GM21619 (cell line): Measurements from ENCODE around the gene ARIH2.

Source experiments
- ATAC-seq: cut with Tn5 transposase; IDR thresholded peaks from one replicate; pipeline ENCODE4 v1.9.1; 2021; ENCODE audit not compliant: unreplicated experiment

The ARIH2 gene

DNA sequence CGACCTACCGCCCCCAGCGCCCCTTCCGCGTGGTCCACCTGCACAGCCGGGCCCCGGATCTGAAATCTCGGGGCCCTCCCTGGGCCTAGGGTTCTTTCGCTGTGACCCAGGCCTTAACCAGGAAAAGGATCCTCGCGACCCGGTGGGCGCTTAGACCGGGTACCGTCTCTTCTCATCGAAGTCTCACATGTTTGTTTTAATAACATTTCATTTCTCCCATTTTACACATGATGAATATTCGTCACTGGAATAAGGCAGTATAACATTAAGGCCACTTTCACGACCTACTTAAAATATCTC, 100.0 kb downstream of the ARIH2 start:
- no peak for ATAC-seq

DNA sequence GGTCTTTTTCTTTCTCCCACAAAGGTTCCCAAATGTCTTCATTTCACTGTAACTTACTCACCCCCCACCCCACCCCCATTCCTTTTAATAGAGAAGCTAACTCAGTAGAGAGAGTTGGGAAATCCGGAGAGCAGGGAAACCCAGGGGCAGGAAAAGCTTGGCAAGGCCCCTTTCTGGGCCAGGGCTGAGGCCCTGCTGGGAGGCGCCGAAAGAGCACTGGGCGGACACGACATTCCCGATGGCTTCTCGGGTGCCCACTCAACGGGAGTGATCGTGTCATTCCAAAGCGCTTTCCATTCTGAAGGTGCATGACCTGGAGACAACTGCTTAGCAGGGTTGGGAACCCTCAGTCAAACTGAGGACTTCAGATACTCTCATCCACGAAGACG, 101.3 kb downstream of the ARIH2 start:
- ATAC-seq: no peak

DNA sequence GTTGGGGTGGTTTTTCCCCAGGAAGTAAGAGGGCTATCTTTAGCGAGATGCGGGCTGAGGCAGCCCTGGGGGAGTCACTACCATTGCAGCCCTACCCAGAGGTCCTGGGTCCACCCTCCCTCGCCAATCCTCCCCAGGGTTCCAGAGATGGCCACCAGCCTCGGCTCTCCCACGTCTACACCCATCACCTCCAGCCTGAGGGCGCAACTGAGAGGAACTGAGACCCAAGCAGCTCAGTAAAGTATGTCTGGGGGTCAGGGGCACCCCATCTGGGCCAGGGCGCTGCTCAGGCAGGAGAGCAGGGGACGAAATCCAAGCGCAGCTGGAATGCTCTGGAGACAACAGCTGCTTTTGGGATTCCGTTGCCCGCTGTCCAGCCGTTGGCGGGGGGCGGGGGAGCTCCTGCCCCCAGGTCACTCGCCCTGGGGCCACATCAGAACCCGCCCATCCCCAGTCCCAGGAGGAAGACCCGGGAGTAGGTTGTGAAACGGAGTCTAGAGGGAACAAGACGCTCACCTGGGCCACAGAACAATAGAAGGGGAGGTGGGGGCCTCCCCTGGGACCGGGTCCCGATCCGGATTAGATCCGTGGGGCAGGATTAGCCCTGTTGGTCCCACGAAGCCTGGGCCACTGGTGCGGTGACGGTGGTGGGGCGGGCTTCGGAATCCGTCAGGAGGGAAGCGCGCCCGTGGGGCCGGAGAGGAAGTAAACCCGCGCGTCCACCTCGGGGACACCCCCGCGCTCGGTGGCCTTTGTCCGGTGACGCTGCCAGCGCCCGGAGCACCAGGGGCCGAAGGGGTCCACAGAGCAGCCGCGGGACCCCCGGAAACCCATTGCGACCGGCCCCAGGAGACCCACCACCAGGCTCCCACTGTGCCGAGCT, 101.9 kb downstream of the ARIH2 start:
- ATAC-seq: peak; percentile 3

DNA sequence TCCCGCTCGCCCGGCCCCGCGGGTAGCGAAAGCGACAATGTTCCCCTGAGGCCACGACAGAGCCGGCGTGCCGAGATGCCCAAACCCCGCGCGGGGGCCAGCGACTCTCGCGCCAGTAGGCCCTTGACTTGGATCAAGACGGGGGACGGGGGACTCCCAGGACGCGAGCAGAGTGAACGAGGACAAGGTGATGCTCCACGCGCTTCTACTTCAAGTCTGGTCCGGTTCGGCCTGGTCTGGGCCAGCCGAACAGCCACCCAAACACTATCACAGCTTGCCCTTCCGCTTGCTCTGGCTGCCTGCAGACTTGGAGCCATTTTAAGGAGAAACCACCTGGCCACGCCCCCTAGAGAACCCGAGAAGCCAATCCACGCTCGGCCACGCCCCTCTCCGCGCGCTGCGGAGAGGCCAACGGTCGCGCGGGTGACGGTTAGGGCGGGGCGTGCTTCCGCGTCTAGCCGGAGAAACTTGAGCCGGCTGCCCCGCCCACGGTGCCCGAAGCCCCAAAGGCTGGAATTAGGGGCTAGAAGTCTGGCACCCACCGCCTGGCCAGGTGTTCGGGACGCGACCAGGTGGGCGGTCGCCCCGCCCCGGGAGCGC, 102.7 kb downstream of the ARIH2 start:
- peak; percentile 39 for ATAC-seq

DNA sequence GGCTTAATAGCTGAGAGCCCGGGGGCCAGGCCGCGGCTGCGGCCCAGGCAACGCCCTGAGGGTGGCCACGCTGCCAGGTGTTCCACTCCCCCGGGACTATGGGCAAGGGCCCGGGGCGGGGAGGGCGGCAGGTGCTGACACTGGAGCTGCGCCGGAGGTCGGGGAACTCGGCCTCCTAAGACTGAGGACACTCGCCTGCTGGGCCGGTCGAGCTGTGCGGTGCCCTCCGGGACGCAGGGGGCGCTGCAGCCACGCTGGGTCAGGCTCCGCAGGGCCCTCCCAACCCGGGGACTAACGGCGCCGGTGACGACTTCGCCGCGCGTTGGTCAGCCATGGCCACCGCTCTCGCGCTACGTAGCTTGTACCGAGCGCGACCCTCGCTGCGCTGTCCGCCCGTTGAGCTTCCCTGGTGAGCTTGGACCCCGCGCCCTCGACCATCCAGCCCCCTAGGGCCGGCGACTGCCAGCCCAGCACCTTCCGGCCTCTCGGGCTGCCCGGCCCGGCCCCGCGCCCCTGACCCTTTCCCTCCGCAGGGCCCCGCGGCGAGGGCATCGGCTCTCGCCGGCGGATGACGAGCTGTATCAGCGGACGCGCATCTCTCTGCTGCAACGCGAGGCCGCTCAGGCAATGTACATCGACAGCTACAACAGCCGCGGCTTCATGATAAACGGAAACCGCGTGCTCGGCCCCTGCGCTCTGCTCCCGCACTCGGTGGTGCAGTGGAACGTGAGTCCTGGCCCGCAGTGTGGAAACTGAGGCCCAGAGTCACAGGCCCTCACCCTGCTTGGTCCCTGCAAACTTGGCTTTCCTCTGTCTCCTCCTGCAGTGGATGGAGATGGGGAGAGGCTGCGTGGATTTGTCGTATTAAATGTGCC, 103.4 kb downstream of the ARIH2 start, which contains the start of gene NDUFAF3:
NDUFAF3 (plus strand) TSS at position 309 of the 875 bp plus-strand sequence; CDS start at position 333, 24 bp downstream.
- ATAC-seq: peak; percentile 54

DNA sequence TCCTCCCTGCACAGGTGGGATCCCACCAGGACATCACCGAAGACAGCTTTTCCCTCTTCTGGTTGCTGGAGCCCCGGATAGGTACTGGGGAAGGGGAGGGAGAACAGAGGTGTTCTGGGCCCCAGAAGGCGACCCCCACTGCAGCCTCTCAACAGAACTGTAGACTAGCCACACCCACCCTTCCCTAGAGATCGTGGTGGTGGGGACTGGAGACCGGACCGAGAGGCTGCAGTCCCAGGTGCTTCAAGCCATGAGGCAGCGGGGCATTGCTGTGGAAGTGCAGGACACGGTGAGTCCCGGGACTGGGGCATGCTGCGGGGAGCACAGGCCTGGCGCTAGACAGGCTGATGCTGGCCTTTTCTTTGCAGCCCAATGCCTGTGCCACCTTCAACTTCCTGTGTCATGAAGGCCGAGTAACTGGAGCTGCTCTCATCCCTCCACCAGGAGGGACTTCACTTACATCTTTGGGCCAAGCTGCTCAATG, 104.1 kb downstream of the ARIH2 start:
- ATAC-seq: no peak

DNA sequence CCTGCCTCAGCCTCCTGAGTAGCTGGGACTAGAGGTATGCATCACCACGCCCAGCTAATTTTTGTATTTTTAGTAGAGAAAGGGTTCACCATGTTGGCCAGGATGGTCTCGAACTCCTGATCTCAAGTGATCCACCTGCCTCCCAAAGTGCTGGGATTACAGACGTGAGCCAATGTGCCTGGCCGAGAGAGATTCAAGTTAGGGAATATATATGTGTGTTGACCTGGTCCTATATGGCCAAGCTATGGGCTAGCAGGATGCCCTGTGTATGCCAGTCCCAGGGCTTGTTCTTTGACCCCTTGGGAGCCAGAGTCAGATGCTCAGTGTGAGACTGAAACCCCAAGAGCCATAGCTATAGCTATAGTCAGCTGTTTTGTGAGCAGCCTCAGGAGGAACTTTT, 105.1 kb downstream of the ARIH2 start:
- ATAC-seq: no peak

DNA sequence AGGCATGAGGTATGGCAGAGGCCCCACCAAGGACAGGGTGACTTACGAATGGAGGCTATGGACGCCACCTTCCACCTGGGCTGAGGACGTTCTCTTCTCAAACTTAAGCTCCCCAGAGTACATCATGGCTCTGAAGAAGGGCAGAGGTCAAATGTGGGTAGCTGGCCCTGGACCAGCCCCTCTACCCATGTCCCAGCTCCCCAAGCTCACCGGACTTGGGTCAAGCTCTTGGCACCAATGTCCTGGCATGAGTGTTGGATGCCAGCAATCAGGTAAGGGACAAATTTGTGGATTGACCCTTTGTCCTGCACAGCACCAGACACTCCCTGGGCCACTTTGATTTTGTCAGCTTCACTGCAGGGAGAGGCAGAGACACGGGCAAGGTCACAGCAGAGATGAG, 105.8 kb downstream of the ARIH2 start:
- no peak for ATAC-seq

DNA sequence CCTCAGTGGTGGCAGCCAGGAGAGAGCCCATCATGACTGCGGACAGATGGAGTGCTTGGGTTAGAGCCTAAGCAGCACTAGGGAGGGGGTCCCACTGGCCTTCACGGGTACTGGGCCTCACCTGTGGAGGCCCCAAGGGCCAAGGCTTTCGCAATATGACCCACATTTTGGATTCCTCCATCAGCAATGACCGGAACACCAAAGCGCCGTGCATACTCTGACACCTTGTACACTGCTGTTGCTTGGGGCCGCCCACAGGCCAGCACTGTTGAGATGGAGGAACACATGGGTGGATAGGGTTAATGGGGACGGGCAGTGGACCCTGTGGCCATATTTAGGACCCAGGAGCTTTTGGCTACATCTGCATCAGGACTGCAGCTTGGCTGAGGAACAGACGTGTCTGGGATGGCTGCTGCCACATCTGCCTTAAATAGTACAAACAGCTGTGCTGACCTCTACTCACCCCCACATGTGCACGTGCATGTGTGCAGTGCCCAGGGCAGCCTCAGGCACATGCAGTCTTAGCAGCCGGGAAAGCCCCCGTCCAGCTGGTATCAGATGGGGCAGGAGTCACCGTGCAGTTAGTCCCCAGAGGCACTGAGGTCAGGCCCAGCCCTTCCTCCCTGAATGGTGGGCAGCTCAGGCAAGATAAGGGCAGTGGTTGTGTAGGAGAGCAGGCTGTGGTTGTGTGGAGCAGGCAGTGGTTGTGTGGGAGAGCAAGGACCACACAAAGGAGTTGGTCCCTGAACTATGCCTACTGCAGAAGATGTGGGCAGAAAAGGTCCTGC, 106.6 kb downstream of the ARIH2 start:
- ATAC-seq: no peak

DNA sequence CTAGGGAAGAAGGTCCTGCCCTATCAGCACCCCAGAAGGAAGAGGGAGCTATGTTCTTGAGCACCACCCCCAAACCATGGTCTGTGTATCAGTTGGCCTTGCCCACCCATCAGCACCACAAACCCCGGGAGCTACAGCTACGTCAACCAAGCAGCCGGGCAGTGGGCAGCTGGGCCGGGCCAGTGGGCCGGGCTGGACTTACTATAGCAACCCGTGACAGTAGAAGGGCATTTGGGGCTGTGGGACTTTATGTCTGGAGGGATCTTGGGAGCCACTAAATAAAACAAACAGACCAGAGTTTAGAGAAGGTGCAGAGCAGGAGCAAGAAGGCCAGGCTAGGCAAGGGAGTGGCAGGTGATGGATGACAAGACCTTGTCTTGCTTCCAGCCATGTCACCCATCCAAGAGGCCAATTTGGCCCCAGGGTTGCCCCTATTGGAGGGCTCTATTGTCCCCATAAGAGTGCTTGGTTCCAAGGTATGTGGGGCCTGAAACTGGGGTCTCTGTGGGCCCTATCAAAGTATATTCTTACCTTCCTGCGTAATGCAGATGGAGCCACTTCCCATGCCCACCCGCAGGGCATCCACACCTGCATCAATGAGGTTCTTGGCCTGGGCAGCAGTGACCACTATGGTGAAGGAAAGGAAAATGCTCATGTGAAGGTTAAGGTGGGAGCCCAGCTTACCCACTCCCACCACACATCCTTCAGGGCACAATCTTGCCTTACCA, 107.3 kb downstream of the ARIH2 start:
- ATAC-seq: no peak

DNA sequence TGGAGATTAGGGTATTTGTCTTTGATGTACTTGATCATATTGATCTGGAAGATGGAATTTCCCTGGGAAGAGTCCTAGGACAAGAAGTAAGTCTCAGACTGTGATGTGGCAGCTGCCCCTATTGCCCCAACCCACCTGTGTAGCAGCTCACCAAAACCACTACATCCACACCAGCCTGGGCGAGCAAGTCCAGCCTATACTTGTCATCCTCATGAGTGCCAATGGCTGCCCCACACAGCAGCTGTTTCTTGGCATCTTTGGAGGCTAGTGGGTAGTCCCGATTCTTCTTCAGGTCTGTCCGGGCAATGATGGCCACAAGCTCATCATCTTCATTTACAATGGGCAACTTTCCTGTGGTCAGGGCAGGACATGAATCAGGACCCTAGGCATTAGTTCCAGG, 107.9 kb downstream of the ARIH2 start:
- no peak for ATAC-seq

DNA sequence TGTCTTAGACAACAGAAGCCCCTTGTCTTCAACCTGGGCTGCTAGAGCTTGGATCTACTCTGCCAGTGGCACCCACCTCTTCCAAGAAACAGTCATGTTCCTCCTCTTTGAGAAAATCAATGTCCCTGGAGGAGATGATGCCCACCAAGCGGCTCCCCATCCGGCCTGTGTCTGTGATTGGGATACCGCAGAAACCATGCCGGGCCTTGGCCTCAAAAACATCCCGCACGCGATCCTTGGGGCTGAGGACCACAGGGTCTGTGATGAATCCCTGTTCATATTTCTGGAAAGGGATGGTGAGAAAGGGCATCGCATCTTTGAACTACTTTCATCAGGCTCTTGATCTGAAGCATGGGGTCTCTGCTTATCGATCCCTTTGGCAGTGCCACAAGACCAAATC, 109.0 kb downstream of the ARIH2 start:
- no peak for ATAC-seq

DNA sequence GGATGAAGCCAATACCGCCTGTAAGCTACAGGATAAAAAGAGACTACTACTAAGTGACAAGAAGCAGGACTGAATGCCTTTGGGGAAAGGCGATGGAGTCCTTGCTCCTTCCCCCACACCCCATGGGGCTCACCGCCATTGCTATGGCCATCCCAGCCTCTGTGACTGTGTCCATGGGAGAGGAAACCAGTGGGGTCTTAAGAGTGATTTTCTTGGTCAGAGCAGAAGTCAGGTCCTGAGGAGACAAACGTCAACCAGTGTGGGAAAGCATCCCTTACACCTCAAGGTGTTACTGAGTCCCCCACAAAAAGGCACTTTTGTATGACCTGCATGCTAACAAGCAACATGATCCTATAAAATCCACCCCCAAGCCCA, 109.6 kb downstream of the ARIH2 start:
- ATAC-seq: no peak

DNA sequence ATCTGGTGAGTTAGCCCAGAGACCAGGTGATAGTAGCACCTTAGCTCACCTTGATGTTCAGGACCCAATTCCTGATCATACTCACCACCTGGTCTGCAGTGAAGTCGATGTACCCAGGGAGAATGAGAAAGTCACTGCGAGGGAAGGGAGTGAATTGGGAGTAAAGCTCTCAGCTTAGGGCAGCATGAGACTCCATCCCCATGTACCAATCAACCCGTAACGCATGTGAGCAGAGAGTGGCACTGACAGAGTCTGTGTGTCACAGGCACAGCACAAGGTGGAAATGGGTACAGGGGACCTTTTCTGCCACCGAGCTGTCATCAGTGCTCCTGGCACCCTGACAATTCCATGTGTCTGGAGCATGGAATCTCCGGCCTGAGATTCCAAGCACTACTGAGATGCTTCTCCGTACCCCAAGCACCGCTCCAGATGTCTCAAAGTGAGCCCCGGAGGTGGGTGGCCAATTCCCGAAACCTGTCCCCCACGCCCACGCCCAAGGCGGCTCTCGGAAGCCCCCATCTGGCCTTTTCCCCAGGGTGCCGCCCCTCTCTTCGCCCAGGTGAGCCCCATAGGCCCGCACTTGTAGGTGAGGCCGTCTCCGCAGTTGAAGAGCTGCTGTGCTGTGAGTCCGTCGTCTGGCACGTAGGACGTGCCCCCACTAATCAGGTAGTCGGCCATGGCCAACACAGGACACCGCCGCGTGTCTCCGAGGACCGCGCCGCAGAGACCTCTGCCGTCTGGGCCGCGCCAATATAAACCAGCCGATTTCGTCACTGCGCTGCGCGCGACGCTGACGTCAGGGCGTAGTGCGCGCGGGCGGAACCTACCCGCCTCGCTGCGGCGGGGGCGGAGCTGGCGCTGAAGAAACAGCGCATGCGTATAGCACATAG, 110.3 kb downstream of the ARIH2 start, which contains the start of gene IMPDH2:
IMPDH2 (minus strand) TSS at position 726 of the 890 bp plus-strand sequence; CDS start at position 678, 48 bp downstream.
- ATAC-seq: peak; percentile 81

DNA sequence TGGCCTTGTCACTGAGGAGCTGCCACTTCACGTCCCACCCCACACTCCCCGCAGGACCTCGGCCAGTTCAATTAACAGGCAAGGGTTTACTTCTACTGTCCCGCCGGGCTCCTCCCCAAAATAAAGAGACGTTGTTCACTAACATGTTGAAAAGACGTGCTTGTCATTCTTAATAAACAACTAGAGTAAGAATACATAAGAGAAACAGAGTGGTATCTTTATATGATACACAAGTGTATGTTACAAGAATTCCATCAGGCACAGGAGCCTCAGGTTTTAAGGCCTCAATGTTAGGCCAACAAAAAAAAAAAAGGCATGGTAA, 110.9 kb downstream of the ARIH2 start:
- no peak for ATAC-seq

DNA sequence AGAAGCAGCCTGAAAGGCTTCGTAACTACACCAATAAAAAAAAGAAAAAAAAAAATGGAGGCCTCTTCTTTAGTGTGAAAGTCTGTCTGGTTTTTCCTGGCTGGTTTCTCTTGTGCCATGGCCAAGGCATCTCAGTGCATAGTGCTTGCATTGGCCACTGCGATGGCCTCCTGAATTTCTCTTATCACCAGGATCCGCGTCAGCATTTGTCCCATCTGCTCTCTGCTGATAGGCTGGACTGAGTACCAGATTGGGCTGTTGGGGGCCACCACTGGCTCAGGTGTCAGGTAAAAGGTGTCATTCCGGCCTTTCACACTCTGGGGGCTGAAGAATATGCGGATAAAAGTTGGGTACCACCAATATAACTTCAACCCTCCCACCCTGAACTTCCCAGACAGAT, 111.7 kb downstream of the ARIH2 start:
- no peak for ATAC-seq

DNA sequence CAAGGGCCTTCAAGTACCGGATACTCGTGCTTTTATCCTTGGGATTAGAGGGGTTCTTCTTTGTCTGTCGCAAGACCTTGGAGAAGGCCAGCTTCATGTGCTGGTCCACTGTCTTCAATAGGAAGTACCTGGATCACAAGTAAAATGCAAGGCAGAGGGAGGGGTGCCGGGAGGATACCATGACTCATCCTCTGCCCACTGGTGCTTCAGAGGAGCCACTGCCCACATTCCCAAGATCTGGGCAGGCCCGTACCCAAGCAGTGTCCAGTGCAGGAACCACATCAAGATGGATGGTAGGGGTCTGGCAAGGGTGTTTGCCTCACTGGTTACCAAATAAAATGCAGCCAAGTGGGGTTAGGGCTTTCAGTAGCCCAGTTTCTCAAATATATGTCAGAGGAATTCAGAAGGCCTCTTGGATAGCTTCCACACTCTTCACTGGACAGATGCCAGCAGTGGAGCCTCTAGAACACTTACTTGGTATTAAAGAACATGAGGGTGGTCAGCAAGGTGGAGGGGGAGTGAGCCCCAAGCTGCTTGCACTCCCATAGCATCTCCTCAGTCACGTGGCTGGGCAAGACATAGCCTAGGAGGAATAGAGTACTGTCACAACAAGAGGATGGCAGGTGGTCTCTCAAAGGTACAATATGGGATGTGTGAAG, 114.1 kb downstream of the ARIH2 start:
- ATAC-seq: no peak

DNA sequence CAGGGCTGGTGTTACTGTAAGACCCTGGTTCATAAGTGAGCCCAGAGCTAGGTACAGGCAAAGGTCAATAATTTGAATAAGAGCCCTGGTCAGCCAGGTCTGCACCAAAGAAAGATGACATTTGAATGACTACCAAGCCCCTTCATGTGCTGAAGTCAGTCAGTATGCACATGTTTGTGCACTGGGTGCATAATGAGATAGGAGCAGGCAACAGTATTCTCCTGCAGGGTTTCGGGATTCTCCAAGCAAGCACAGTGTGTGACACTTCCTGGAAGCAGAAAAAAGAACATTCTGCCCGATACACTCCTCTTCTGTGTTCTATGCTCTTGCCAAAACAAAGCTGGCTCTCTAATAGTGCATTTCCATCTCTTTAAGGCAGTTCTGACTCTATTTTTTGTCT, 116.0 kb downstream of the ARIH2 start:
- ATAC-seq: no peak

DNA sequence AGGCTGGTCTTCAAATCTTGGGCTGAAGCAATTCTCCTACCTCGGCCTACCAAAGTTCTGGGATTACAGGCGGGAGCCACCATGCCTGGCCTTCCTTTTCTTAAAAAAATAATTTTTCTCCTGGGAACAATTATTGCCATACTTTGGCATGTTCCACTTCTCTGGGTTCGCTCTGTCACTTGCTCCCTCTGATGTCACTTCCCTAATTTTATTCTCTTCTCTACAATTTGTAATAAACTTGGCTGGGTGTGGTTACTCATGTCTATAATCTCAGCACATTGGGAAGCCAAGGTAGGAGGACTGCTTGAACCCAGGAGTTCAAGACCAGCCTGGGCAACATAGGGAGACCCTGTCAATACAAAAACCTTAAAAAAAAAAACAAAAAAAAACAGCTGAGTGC, 116.6 kb downstream of the ARIH2 start:
- ATAC-seq: no peak
